ENCODE data around the gene TMEM98.
"Not testable (repeated sequence)": the region's sequence is repeated elsewhere in the genome, so short reads cannot be mapped to it uniquely, and the experiment has no call there.

TMEM98 gene

GRCh38 chr17:32915245-32915644 is 12.7 kb upstream of the TMEM98 start:
- no peak for DNase-seq (ENCODE audit: low spot score)

DNA sequence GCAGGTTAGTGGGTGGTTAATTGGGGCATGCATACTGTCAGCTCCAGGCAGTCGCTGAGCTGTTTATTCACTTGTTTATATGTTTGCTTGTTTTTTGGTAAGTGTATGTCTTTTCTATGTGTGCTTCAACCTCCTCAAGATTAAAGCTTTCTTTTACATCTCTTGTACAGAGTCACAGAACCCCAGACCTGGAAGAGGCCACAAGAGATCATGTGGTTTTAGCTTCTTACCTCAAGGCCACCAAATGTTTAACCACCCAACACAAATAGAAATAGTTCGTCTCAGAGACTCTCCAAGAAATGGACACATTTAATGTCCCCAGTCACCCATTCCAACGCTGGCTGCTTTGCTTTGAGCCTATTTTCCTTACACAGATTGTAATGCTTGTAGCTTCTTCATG is 11.8 kb upstream of the TMEM98 start:
- DNase-seq (ENCODE audit: low spot score): no peak

DNA sequence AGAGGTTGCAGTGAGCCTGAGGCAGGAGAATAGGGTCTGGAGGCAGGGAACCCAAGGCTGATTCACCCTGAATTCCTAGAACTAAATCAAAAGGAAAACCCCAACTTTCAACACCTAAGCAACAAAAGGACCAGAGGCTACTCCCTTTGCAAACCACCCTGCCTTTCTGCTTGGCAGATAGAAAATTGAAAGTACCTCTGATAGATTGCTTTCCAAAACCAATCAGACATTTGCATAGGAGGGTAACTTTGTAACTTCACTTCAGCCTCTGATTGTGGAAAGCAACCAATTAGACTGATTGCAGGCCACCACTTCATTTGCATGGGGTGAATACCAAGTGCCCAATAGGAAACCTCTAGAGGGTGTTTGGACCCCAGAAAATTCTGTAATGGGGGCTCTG is 10.9 kb upstream of the TMEM98 start:
- DNase-seq (ENCODE audit: low spot score): no peak

GRCh38 chr17:32917842-32918241 is 10.1 kb upstream of the TMEM98 start:
- no peak for DNase-seq (ENCODE audit: low spot score)

- DNase-seq (ENCODE audit: low spot score): not testable (repeated sequence)
These were observed 8.1 kb upstream of the TMEM98 start for GRCh38 chr17:32919876-32920275.

DNA sequence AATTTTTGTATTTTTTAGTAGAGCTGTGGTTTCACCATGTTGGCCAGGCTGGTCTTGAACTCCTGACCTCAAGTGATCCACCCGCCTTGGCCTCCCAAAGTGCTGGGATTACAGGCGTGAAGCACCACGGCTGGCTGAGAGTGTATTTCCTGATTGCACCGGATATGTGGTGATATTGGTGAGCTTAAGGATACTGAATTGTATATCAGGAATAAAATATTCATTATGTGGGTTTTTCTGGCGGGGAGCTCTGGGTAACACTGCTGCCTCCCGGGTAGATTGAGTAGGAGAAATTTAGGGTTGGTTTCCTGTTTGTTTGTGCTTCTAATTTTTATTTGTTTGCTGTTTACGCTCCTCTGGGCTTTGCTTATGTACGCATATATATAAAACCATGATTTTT is 7.7 kb upstream of the TMEM98 start:
- DNase-seq (ENCODE audit: low spot score): no peak

DNA sequence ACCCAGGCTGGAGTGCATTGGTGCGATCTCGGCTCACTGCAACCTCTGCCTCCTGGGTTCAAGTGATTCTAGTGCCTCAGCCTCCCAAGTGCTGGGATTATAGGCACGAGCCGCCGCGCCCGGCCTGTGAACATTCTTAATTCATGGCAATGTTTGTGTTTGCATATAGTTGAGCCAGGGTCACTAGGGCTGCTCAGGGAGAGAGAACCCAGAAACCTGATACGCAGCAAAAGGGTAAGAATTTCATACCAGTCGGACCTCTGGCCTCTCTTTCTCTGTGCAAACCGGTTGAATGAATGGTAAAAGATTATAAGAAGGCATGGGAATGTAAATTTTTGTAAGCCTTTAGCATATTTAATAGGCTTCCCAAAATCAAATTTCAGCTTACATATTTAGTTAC is 6.9 kb upstream of the TMEM98 start:
- no peak for DNase-seq (ENCODE audit: low spot score)

DNA sequence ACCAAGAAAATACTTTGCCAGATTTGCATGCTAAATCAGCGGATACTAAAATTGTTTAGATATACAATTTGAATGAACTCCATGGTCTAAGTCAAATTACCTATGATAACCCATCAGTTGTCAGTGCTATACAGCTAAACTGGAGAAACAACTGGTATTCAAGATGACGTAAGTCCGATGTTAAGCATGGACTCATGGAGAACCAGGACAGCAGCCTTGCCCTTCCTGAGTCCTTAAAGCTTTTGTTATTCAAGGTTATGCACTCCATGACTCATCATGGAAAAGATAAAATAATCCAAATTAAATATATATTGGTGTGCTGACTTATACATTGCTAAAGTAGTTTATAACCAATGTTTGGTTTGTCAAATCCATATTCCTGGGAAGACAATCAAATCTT is 4.0 kb upstream of the TMEM98 start:
- not testable (repeated sequence) for DNase-seq (ENCODE audit: low spot score)

- no peak for DNase-seq (ENCODE audit: low spot score)
These were observed 1.8 kb upstream of the TMEM98 start for GRCh38 chr17:32926183-32926582.

GRCh38 chr17:32926789-32927188 is 1.2 kb upstream of the TMEM98 start:
- not testable (repeated sequence) for DNase-seq (ENCODE audit: low spot score)

DNA sequence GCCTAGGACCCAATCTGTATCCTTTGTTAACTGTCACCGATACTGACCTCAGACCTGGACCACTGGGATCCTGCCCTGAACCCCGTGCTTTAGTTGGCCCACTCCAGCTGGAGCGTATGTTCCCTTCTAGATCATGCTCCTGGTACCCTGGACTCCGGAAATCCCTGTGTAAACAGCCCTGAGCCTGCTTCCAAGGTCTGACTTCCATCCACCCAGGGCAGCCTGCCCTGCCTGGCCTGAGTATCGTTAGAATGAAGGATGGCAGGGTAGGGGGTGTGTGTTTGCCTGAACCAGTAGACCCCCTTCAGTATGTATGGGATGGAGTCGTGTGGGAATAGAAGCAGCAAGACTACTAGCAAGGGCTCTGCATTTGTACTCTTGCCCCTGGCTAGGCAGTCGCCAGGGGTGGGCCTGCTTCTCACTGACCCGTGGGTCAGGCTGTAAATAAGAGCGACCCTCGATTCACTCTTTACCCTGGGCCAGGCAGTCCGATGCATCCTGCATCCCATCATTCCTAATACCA is 691 bp upstream of the TMEM98 start:
- peak; percentile 31 for DNase-seq (ENCODE audit: low spot score)

- DNase-seq (ENCODE audit: low spot score): no peak
These were observed 908 bp downstream of the TMEM98 start for GRCh38 chr17:32928586-32929535.

DNA sequence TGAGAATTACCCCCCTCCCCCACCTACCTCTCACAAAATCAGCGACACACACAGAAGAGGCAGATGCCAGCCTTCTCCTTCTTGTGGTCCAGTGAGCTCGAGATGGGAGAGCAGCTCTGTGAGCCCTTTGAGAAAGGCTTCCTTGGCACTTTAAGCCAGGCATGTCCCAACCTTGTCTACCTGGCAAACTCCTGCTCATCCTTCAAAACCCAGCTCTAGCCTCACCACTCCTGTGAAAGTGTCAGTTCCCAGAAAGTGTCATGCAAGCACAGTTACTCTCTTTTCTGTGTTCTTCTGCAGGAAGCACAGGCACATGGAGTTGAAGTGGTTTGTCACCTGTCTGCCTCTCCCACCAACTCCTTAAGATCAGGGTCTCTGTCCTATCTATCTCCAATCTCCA is 1.6 kb downstream of the TMEM98 start:
- no peak for DNase-seq (ENCODE audit: low spot score)

GRCh38 chr17:32930512-32930911 is 2.6 kb downstream of the TMEM98 start:
- no peak for DNase-seq (ENCODE audit: low spot score)

DNA sequence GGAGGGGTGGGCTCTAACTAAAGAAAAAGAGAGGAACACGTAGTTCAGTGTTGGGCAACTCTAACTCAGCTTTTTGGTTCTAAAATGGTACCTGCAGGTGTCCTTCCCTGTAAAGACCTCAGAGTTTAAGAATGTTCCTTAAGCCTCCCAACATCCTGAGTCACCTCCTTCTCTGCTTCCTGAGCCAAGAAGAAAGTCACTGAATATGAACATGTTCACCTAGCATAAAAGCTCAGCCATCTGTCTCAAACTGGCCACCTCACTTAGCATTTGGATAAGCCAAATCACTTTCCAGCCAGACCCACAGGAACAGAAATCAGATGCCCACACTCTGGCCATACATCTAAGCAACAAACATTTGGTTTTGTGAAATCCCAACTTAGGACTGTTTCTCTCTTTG is 3.7 kb downstream of the TMEM98 start:
- no peak for DNase-seq (ENCODE audit: low spot score)

- no peak for DNase-seq (ENCODE audit: low spot score)
These were observed 5.9 kb downstream of the TMEM98 start for GRCh38 chr17:32933881-32934280.

- no peak for DNase-seq (ENCODE audit: low spot score)
These were observed 7.8 kb downstream of the TMEM98 start for GRCh38 chr17:32935726-32936125.

DNA sequence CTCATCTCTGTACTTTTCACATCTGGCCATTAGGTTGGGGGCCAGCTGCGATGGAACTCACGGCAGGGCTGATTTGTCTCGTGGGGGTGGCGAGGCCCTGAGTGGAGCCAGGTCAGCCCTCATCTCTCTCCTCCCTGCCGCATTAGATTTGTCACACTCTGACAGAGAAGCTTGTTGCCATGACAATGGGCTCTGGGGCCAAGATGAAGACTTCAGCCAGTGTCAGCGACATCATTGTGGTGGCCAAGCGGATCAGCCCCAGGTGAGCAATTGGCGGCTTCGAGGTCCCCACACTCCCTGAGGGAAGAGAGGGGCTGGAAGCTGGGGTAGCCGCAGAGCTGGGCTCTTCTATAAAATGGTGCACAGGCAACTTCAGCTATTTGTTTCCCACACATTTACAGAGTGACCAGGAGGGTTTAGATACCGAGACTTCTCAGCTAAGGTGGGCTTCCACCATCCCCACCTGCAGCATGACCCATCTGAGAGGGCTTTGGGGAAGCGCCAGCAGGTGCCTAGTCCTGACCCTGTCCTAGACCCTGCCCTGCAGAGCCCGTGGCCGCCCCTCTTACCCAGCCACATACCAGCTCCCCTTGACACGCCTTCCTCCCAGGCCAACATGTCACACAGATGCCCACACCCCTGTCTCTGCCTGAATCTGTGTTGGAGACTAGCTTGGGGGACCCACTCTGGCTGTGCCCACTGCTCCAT is 8.4 kb downstream of the TMEM98 start:
- no peak for DNase-seq (ENCODE audit: low spot score)

- peak; percentile 60 for DNase-seq (ENCODE audit: low spot score)
These were observed 9.0 kb downstream of the TMEM98 start for GRCh38 chr17:32936894-32937500.

GRCh38 chr17:32940706-32941390 is 12.9 kb downstream of the TMEM98 start:
- no peak for DNase-seq (ENCODE audit: low spot score)

DNA sequence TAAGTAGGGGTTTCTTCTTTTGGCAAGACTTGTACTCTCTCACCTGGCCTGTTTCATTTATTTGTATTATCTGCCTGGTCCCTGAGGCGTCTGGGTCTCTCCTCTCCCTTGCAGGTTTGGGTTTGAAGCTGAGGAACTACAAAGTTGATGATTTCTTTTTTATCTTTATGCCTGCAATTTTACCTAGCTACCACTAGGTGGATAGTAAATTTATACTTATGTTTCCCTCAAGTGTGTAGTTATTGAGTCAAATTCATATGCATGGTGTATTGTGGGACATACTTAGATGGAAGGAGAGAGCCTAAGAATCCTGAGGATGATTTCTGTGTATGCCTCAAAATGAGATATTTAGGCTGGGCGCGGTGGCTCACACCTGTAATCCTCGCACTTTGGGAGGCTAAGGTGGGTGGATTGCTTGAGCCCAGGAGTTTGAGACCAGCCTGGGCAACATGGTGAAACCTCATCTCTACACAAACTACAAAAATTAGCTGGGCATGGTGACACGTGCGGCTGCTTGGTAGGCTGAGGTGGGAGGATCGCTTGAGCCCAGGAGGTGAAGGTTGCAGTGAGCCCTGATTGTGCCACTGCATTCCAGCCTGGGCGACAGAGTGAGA is 13.6 kb downstream of the TMEM98 start:
- DNase-seq (ENCODE audit: low spot score): no peak

DNA sequence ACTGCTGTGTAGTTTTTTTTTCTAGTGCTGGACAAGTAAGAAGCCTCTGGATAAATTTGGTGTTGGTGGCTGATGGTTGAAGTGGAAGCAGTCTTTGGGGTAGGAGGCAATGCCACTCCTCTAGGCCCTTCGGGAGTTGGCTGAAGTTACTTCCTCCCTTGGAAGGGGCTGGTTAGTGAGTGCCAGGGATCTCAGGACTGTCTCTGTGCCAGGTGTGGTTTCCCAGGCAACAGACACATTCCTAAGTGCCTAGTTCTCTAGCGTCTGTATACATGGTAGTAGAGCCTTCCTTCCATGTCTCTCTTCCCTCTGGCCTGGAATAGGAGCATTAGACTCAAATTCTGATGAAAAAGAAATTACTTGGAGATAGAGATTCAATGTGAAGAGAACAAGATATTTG is 15.3 kb downstream of the TMEM98 start:
- no peak for DNase-seq (ENCODE audit: low spot score)
